Neural crest cell (in vitro differentiated cells): ENCODE data around the gene EIF2S2. TPM values are rescaled to one million over a fixed set of nuclear protein-coding genes. Genes with fewer than 3 reads are reported as not detected.

Source experiments
- DNase-seq: peaks from one replicate; pipeline ENCODE4 v3.0.0; 2021; ENCODE audit warnings: low read depth, mixed read lengths, low spot score
- H3K27ac Mint-ChIP-seq: one replicate; pipeline ENCODE4 v1.8.0; 2021; ENCODE audit warnings: mild to moderate bottlenecking, mixed read lengths; ENCODE audit not compliant: unreplicated experiment
- H3K27me3 Mint-ChIP-seq: 2 replicates; pipeline ENCODE4 v1.8.0; 2021; ENCODE audit warnings: low read depth, mild to moderate bottlenecking, mixed read lengths
- H3K36me3 Mint-ChIP-seq: 2 replicates; pipeline ENCODE4 v1.8.0; 2021; ENCODE audit warnings: low read depth, mild to moderate bottlenecking, mixed read lengths
- H3K4me1 Mint-ChIP-seq: 2 replicates; pipeline ENCODE4 v1.8.0; 2021; ENCODE audit warnings: mixed read lengths
- H3K4me3 Mint-ChIP-seq: one replicate; pipeline ENCODE4 v1.8.0; 2021; ENCODE audit warnings: mild to moderate bottlenecking, mixed read lengths
- H3K9me3 Mint-ChIP-seq: 2 replicates; pipeline ENCODE4 v1.8.0; 2021; ENCODE audit warnings: mixed read lengths
- CTCF ChIP-seq: fragments of 200-600 bp; sonication (generic); conservative IDR thresholded peaks from 2 replicates; pipeline ENCODE4 v1.5.0; 2021; ENCODE audit warnings: antibody characterized with exemption, mild to moderate bottlenecking
- total RNA-seq: library from RNA; stranded (reverse); gene quantifications from 2 replicates; pipeline ENCODE4 v1.2.1, GENCODE V29; 2021

Gene EIF2S2
- total RNA-seq, 1 donor from 2014 or later: 106 TPM

GRCh38 chr20:34089655-34090345, 22.2 kb downstream of the EIF2S2 start:
- Mint-ChIP-seq H3K27ac (peak overlapping the region; percentile 52), H3K36me3 (peaks cover 48% of the 10 kb centered on the region), H3K9me3 (no peaks in the 10 kb centered on the region), H3K27me3 (no peaks in the 10 kb centered on the region), H3K4me3 (peak overlapping the region; percentile 13), H3K4me1 (no peaks in the 10 kb centered on the region)
- no peak for DNase-seq
- TF ChIP-seq CTCF: no peak

GRCh38 chr20:34089175-34089479, 22.9 kb downstream of the EIF2S2 start:
- H3K9me3 Mint-ChIP-seq: no peaks in the 10 kb centered on the region
- H3K27me3 Mint-ChIP-seq: peaks cover 2% of the 10 kb centered on the region
- no peak for TF ChIP-seq CTCF
- no peak overlapping the region for H3K27ac Mint-ChIP-seq
- peak overlapping the region; percentile 35 for H3K4me3 Mint-ChIP-seq
- H3K4me1 Mint-ChIP-seq: peaks cover 4% of the 10 kb centered on the region
- H3K36me3 Mint-ChIP-seq: peaks cover 53% of the 10 kb centered on the region
- no peak for DNase-seq

- DNase-seq: no peak
- no peak for TF ChIP-seq CTCF
- peaks cover 2% of the 10 kb centered on the region for H3K27me3 Mint-ChIP-seq
- H3K4me1 Mint-ChIP-seq: peaks cover 4% of the 10 kb centered on the region
- peak overlapping the region; percentile 35 for H3K4me3 Mint-ChIP-seq
- peaks cover 51% of the 10 kb centered on the region for H3K36me3 Mint-ChIP-seq
- no peaks in the 10 kb centered on the region for H3K9me3 Mint-ChIP-seq
- H3K27ac Mint-ChIP-seq: peak overlapping the region; percentile 52
These were observed 23.5 kb downstream of the EIF2S2 start for GRCh38 chr20:34088305-34089174.

GRCh38 chr20:34085544-34086040, 26.5 kb downstream of the EIF2S2 start:
- no peaks in the 10 kb centered on the region for H3K9me3 Mint-ChIP-seq
- peaks cover 2% of the 10 kb centered on the region for H3K27me3 Mint-ChIP-seq
- peaks cover 4% of the 10 kb centered on the region for H3K4me1 Mint-ChIP-seq
- peaks cover 42% of the 10 kb centered on the region for H3K36me3 Mint-ChIP-seq
- no peak overlapping the region for H3K4me3 Mint-ChIP-seq
- DNase-seq: no peak
- no peak overlapping the region for H3K27ac Mint-ChIP-seq
- no peak for TF ChIP-seq CTCF

- H3K4me3 Mint-ChIP-seq: peak overlapping the region; percentile 14
- TF ChIP-seq CTCF: no peak
- peaks cover 2% of the 10 kb centered on the region for H3K27me3 Mint-ChIP-seq
- no peak overlapping the region for H3K27ac Mint-ChIP-seq
- DNase-seq: no peak
- no peaks in the 10 kb centered on the region for H3K9me3 Mint-ChIP-seq
- peaks cover 4% of the 10 kb centered on the region for H3K4me1 Mint-ChIP-seq
- H3K36me3 Mint-ChIP-seq: peaks cover 39% of the 10 kb centered on the region
These were observed 27.7 kb downstream of the EIF2S2 start for GRCh38 chr20:34084227-34084923.
